GM21360 (cell line): ENCODE measurements around the gene HIVEP3.
"Not testable (repeated sequence)": the region's sequence is repeated elsewhere in the genome, so short reads cannot be mapped to it uniquely, and the experiment has no call there.

Source experiments
- ATAC-seq: cut with Tn5 transposase; IDR thresholded peaks from one replicate; pipeline ENCODE4 v1.9.1; 2021; ENCODE audit warnings: mild to moderate bottlenecking, moderate library complexity; ENCODE audit not compliant: unreplicated experiment

Gene HIVEP3

GRCh38 chr1:41573785-41574713, 344.7 kb downstream of the HIVEP3 start:
- peak; percentile 59 for ATAC-seq

GRCh38 chr1:41573194-41573593, 345.5 kb downstream of the HIVEP3 start:
- ATAC-seq = no peak

- no peak for ATAC-seq
These were observed 346.5 kb downstream of the HIVEP3 start for GRCh38 chr1:41572224-41572623.

- no peak for ATAC-seq
These were observed 347.7 kb downstream of the HIVEP3 start for GRCh38 chr1:41571041-41571440.

- no peak for ATAC-seq
These were observed 350.5 kb downstream of the HIVEP3 start for GRCh38 chr1:41568204-41568603.

GRCh38 chr1:41566969-41567368, 351.8 kb downstream of the HIVEP3 start:
- ATAC-seq = no peak

- ATAC-seq = no peak
These were observed 352.3 kb downstream of the HIVEP3 start for GRCh38 chr1:41566274-41566885.

GRCh38 chr1:41564741-41565475, 353.8 kb downstream of the HIVEP3 start:
- ATAC-seq = no peak

GRCh38 chr1:41562328-41562727, 356.4 kb downstream of the HIVEP3 start:
- ATAC-seq = no peak

- no peak for ATAC-seq
These were observed 357.8 kb downstream of the HIVEP3 start for GRCh38 chr1:41560931-41561330.

GRCh38 chr1:41560496-41560895, 358.2 kb downstream of the HIVEP3 start:
- ATAC-seq = no peak

- no peak for ATAC-seq
These were observed 359.4 kb downstream of the HIVEP3 start for GRCh38 chr1:41559331-41559730.

GRCh38 chr1:41558761-41559171, 360.0 kb downstream of the HIVEP3 start:
- ATAC-seq = no peak

GRCh38 chr1:41557751-41558455, 360.8 kb downstream of the HIVEP3 start:
- ATAC-seq = no peak

- not testable (repeated sequence) for ATAC-seq
These were observed 364.0 kb downstream of the HIVEP3 start for GRCh38 chr1:41554746-41555145.

- ATAC-seq = no peak
These were observed 370.8 kb downstream of the HIVEP3 start for GRCh38 chr1:41547781-41548560.

GRCh38 chr1:41547336-41547735, 371.4 kb downstream of the HIVEP3 start:
- no peak for ATAC-seq

- ATAC-seq = no peak
These were observed 371.9 kb downstream of the HIVEP3 start for GRCh38 chr1:41546833-41547135.

- ATAC-seq = no peak
These were observed 372.5 kb downstream of the HIVEP3 start for GRCh38 chr1:41545996-41546832.
